Lung microvascular endothelial cell (primary cell): ENCODE results near the gene XRCC1. TPM values are rescaled to one million over a fixed set of nuclear protein-coding genes. Genes with fewer than 3 reads are reported as not detected.
A peak's percentile ranks its signal among the peaks of the same experiment; 100 is the strongest.
"Not testable (repeated sequence)": the region's sequence is repeated elsewhere in the genome, so short reads cannot be mapped to it uniquely, and the experiment has no call there.

Source experiments
- DNase-seq, 2 donors: peaks; one replicate each; pipeline versions ENCODE4 v3.0.0 to v3.0.0-alpha.2; 2010; ENCODE audit warnings: low read depth in 2 of 2
- total RNA-seq: library from RNA; depleted of rRNA; stranded (reverse); fragments of >200 nt; gene quantifications from 2 replicates; pipeline ENCODE4 v1.2.1, GENCODE V29; 2014

The XRCC1 gene
- total RNA-seq, 1 donor from 2014 or later = 10.7 TPM

GRCh38 chr19:43522929-43523328 lies 52.4 kb downstream of the XRCC1 start:
- no peak for DNase-seq

DNA sequence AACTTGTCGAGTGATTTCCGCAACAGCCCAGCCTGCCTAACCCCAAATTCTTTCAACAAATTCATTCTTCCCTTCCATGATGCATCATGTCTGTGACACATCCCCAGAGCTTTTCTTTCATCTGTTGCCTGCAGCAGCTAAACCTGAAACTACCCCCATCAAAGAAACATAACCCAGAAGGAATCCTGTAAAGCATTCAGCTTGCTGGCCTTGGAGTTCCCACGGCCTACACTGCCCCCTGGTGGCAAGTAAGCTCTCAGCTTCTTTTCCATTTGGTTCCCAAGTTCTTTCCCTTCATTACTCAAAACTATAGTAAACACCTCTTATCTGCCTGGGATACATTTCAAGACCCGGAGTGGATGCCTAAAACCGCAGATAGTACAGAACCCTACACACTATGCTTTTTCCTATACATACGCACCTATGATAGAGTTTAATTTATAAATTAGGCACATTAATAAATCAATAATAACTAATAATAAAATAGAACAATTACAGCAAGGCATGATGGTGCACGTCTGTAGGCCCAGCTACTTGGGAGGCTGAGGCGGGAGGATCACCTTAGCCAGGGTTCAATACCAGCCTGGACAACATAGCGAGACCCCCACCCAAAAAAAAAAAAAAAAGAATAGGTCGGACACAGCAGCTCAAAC lies 55.8 kb downstream of the XRCC1 start:
- peak; percentile 86 to 92 for DNase-seq

DNA sequence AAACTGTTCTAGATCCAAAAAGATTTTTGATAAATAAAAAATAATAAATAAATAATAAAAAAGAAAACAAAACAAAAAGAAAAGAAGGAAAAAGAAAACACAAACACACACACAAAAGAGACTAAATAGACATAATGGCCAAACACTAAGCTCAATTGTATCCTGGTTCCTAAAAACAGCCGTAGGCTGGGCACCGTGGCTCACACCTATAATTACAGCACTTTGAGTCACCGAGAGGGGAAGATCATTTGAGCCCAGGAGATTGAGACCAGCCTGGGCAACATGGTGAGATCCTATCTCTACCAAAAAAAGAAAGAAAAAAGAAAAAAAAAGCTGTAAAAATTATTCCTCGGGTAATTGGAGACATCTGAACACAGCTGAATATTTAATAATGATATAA lies 57.3 kb downstream of the XRCC1 start:
- DNase-seq = no peak

GRCh38 chr19:43512399-43512798 lies 62.9 kb downstream of the XRCC1 start:
- DNase-seq = not testable (repeated sequence)

- no peak for DNase-seq
Measured at GRCh38 chr19:43511324-43511723, 64.0 kb downstream of the XRCC1 start.

GRCh38 chr19:43510713-43511112 lies 64.6 kb downstream of the XRCC1 start:
- no peak for DNase-seq

GRCh38 chr19:43507880-43508279 lies 67.4 kb downstream of the XRCC1 start:
- no peak for DNase-seq

GRCh38 chr19:43506629-43507028 lies 68.7 kb downstream of the XRCC1 start:
- no peak for DNase-seq

- DNase-seq = no peak
Measured at GRCh38 chr19:43505941-43506340, 69.4 kb downstream of the XRCC1 start.

DNA sequence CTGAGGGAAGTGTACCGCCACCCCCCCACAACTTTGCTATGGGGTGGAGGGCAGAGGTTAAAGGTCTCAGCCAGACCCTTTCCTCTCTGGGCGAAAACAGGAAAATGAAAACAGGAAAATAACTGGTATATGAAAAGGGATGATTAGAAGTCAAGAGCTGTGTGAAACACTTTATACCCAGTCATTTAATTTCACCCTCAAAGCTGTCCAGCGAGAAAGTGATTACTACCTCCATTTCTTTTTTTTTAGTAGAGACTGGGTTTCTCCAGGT lies 70.2 kb downstream of the XRCC1 start:
- no peak for DNase-seq

GRCh38 chr19:43504426-43505185 lies 70.7 kb downstream of the XRCC1 start, which contains the start of gene PHLDB3:
PHLDB3 (minus strand) TSS chr19:43504746; CDS start chr19:43504118, 628 bp downstream.
- peak in 1 of 2 donors; percentile 63 for DNase-seq

GRCh38 chr19:43503501-43504425 lies 71.6 kb downstream of the XRCC1 start:
- peak; percentile 91 to 96 for DNase-seq

GRCh38 chr19:43502419-43502976 lies 72.8 kb downstream of the XRCC1 start:
- DNase-seq = no peak

- no peak for DNase-seq
Measured at GRCh38 chr19:43501661-43502418, 73.5 kb downstream of the XRCC1 start.

- DNase-seq = no peak
Measured at GRCh38 chr19:43499042-43499441, 76.3 kb downstream of the XRCC1 start.

GRCh38 chr19:43498233-43498842 lies 77.0 kb downstream of the XRCC1 start:
- peak in 1 of 2 donors; percentile 76 for DNase-seq

- no peak for DNase-seq
Measured at GRCh38 chr19:43496960-43497359, 78.4 kb downstream of the XRCC1 start.

- no peak for DNase-seq
Measured at GRCh38 chr19:43495082-43495481, 80.2 kb downstream of the XRCC1 start.
